HUES64 (cell line): ENCODE measurements around the gene DPF3. TPM values are rescaled to one million over a fixed set of nuclear protein-coding genes. Genes with fewer than 3 reads are reported as not detected.

ENCODE experiments used
- H3K27ac ChIP-seq: 2 replicates; pipeline ENCODE4 v1.7.0; 2013; ENCODE audit warnings: low read depth, low read length, inconsistent platforms
- H3K27me3 ChIP-seq: 2 replicates; pipeline ENCODE4 v1.6.1; 2013; ENCODE audit warnings: mild to moderate bottlenecking, low read length; ENCODE audit not compliant: insufficient read depth
- H3K36me3 ChIP-seq: 2 replicates; pipeline ENCODE4 v1.6.1; 2013; ENCODE audit warnings: mild to moderate bottlenecking, low read length; ENCODE audit not compliant: insufficient read depth
- H3K4me1 ChIP-seq: 2 replicates; pipeline ENCODE4 v1.6.1; 2013; ENCODE audit warnings: mild to moderate bottlenecking, low read length, moderate library complexity; ENCODE audit not compliant: insufficient read depth
- H3K4me3 ChIP-seq: 2 replicates; pipeline ENCODE4 v1.5.1; 2013; ENCODE audit warnings: mild to moderate bottlenecking, low read length, moderate library complexity
- H3K9ac ChIP-seq: 2 replicates; pipeline ENCODE4 v1.6.1; 2013; ENCODE audit warnings: mild to moderate bottlenecking, low read depth, low read length
- H3K9me3 ChIP-seq: 2 replicates; pipeline ENCODE4 v1.6.1; 2013; ENCODE audit warnings: low read depth, low read length; ENCODE audit not compliant: insufficient read depth
- WGBS: fragments of 150-250, 120-280 bp; methylation state at CpG from one replicate; pipeline ENCODE4 v1.1.7; 2013; ENCODE audit warnings: missing lambda C conversion rate; 5-methylcytosine and 5-hydroxymethylcytosine counted together
- polyA plus RNA-seq, 2 experiments: library from polyadenylated mRNA; stranded (reverse); fragments of 50-300 nt; gene quantifications; one replicate each; pipeline ENCODE4 v1.2.3, GENCODE V29; 2013

DPF3 gene
- 0.30 TPM for polyA plus RNA-seq (2013, experiment 1 of 2)
- 0.57 TPM for polyA plus RNA-seq (2013, experiment 2 of 2)

- H3K4me3 ChIP-seq, result peak within 1 kb of the TSS; percentile 70
- under 1% methylated on average over 54 of the region's 54 CpGs for WGBS
- H3K9ac ChIP-seq, result no peak within 1 kb of the TSS
- H3K36me3 ChIP-seq, result no peaks in the 10 kb centered on the region
- H3K9me3 ChIP-seq, result no peaks in the 10 kb centered on the region
- no peak within 1 kb of the TSS for H3K27ac ChIP-seq
- peaks cover 46% of the 10 kb centered on the region for H3K4me1 ChIP-seq
- H3K27me3 ChIP-seq, result peaks cover 79% of the 10 kb centered on the region
Observed at GRCh38 chr14:72893636-72894322, at the start of gene DPF3. TSS of gene DPF3 (minus strand) at chr14:72894101. CDS start at chr14:72894088, 13 bp downstream.

GRCh38 chr14:72942934-72943333 lies 49.0 kb upstream of the DPF3 start:
- Histone ChIP-seq H3K9me3 (no peaks in the 10 kb centered on the region), H3K4me1 (no peaks in the 10 kb centered on the region), H3K9ac (no peak overlapping the region), H3K4me3 (no peak overlapping the region), H3K27me3 (no peaks in the 10 kb centered on the region), H3K36me3 (peaks cover 70% of the 10 kb centered on the region), H3K27ac (no peak overlapping the region)
- WGBS, result 91% methylated on average over 14 of the region's 14 CpGs

- H3K36me3 ChIP-seq, result peaks cover 59% of the 10 kb centered on the region
- H3K27me3 ChIP-seq, result no peaks in the 10 kb centered on the region
- H3K4me1 ChIP-seq, result no peaks in the 10 kb centered on the region
- 97% methylated on average over 12 of the region's 12 CpGs for WGBS
- H3K4me3 ChIP-seq, result no peak overlapping the region
- H3K9me3 ChIP-seq, result no peaks in the 10 kb centered on the region
- H3K27ac ChIP-seq, result no peak overlapping the region
- H3K9ac ChIP-seq, result no peak overlapping the region
Observed at GRCh38 chr14:72941286-72941985, 47.5 kb upstream of the DPF3 start.

- Histone ChIP-seq H3K27me3 (no peaks in the 10 kb centered on the region), H3K27ac (no peak overlapping the region), H3K36me3 (peaks cover 56% of the 10 kb centered on the region), H3K9ac (no peak overlapping the region), H3K9me3 (no peaks in the 10 kb centered on the region), H3K4me1 (no peaks in the 10 kb centered on the region), H3K4me3 (no peak overlapping the region)
- 90% methylated on average over 13 of the region's 13 CpGs for WGBS
Observed at GRCh38 chr14:72939630-72940029, 45.7 kb upstream of the DPF3 start.

GRCh38 chr14:72932893-72933292 lies 39.0 kb upstream of the DPF3 start:
- WGBS, result 86% methylated on average over 7 of the region's 7 CpGs
- Histone ChIP-seq H3K4me3 (no peak overlapping the region), H3K4me1 (0 out of 2 replicates have a peak, but pooled peaks cover 7% of the 10 kb centered on the region), H3K27me3 (no peaks in the 10 kb centered on the region), H3K9ac (peak overlapping the region; percentile 27; the same call in 1 of the 2 replicates), H3K36me3 (peaks cover 2% of the 10 kb centered on the region; the same call in 1 of the 2 replicates), H3K27ac (no peak overlapping the region), H3K9me3 (no peaks in the 10 kb centered on the region)

DNA sequence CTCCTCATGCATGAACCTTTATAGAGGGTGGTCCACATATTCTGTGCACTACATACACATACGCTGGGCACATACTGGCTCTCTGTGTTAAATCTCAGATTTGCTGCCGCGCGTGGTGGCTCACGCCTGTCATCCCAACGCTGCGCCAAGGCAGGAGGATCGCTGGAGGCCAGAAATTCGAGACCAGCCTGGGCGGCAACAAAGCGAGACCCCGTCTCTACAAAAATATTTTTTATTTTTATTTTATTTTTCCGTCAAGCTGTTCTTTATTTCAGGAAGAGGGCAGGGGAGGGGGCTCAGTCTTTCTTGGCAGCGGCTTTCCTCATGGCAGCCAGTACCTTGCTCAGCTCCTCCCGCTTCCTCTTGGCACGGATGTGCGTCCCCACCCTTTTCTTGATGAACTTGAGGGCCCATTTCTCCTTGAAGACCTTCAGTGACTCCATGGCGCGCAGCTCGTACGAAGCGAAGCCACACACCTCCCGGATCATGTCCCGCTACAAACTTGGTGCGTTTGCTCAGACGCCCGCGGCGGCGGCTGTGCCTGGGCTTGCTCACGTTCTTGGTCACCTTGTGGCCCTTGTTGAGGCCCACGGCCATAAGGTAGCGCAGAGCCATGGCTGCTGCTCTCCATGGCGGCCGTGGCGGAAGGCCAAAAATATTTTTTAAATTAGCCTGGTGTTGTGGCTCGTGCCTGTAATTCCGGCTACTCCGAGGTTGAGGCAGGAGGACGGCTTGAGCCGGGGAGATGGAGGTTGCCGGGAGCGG lies 35.6 kb upstream of the DPF3 start:
- 95% methylated on average over 41 of the region's 43 CpGs for WGBS
- H3K36me3 ChIP-seq, result no peaks in the 10 kb centered on the region
- peaks cover 12% of the 10 kb centered on the region for H3K27me3 ChIP-seq
- H3K27ac ChIP-seq, result no peak overlapping the region
- no peak overlapping the region for H3K4me3 ChIP-seq
- no peak overlapping the region for H3K9ac ChIP-seq
- no peaks in the 10 kb centered on the region for H3K9me3 ChIP-seq
- 0 out of 2 replicates have a peak, but pooled peaks cover 7% of the 10 kb centered on the region for H3K4me1 ChIP-seq

GRCh38 chr14:72928872-72929271 lies 35.0 kb upstream of the DPF3 start:
- Histone ChIP-seq H3K36me3 (no peaks in the 10 kb centered on the region), H3K27ac (no peak overlapping the region), H3K27me3 (peaks cover 14% of the 10 kb centered on the region), H3K9ac (no peak overlapping the region), H3K9me3 (no peaks in the 10 kb centered on the region), H3K4me1 (0 out of 2 replicates have a peak, but pooled peaks cover 7% of the 10 kb centered on the region), H3K4me3 (no peak overlapping the region)
- WGBS, result 89% methylated on average over 21 of the region's 21 CpGs

- Histone ChIP-seq H3K4me3 (peak within 1 kb of the TSS; percentile 67), H3K9me3 (no peaks in the 10 kb centered on the region), H3K9ac (peak within 1 kb of the TSS; percentile 68), H3K4me1 (no peaks in the 10 kb centered on the region), H3K36me3 (no peaks in the 10 kb centered on the region), H3K27ac (peak within 1 kb of the TSS; percentile 3; the same call in 1 of the 2 replicates), H3K27me3 (peaks cover 14% of the 10 kb centered on the region)
- WGBS, result under 1% methylated on average over 59 of the region's 59 CpGs
Observed at GRCh38 chr14:72926292-72927028, 32.6 kb upstream of the DPF3 start, which contains the start of gene DCAF4. TSS of gene DCAF4 (plus strand) at chr14:72926464. CDS start at chr14:72937979, 11,515 bp downstream.

- WGBS, result 11% methylated on average over 33 of the region's 33 CpGs
- Histone ChIP-seq H3K9me3 (no peaks in the 10 kb centered on the region), H3K27ac (no peak overlapping the region)
Observed at GRCh38 chr14:72925815-72926291, 32.0 kb upstream of the DPF3 start.

DNA sequence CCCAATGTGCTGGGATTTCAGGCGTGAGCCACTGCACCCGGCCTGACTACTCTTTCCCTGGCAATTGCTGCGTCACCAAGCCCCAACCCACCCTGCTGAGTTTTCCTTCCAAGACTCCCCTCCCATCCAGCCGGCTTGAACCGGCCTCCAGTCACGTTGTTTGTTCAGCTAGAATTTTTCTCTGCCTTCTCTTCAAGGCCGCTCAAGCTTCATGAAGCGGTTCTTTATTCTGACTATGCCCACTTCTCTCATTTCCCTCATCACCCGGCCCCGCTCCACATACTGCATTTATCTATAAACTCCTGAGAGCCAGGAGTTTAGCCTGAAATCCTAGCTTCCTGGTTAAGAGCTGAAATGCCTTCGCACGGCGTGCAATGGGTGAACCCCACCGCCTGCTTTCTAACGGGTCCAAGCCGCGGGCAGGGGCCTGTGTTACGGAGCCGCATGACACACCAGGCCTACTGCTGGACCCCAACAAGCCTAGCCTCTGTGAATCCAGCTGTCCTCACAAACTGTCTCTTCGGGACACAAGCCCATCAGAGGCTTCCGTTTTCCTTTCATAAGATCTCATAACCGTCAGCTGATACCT lies 31.4 kb upstream of the DPF3 start:
- Histone ChIP-seq H3K27ac (no peak overlapping the region), H3K4me3 (peak overlapping the region; percentile 63), H3K27me3 (peaks cover 14% of the 10 kb centered on the region), H3K9ac (no peak overlapping the region), H3K36me3 (no peaks in the 10 kb centered on the region), H3K9me3 (no peaks in the 10 kb centered on the region), H3K4me1 (no peaks in the 10 kb centered on the region)
- WGBS, result 87% methylated on average over 22 of the region's 22 CpGs

More at GRCh38 chr14:72925815-72926291, 32.0 kb upstream of the DPF3 start:
- H3K4me3 ChIP-seq, result peak overlapping the region; percentile 63
- H3K4me1 ChIP-seq, result no peaks in the 10 kb centered on the region
- H3K27me3 ChIP-seq, result peaks cover 14% of the 10 kb centered on the region
- H3K36me3 ChIP-seq, result no peaks in the 10 kb centered on the region
- no peak overlapping the region for H3K9ac ChIP-seq
